HFF-Myc (cell line): Measurements from ENCODE around the gene EXTL1.
A peak's percentile ranks its signal among the peaks of the same experiment; 100 is the strongest.

ENCODE experiments used
- DNase-seq: peaks from one replicate; pipeline ENCODE4 v3.0.0-alpha.2; 2011; ENCODE audit warnings: low read depth; ENCODE audit errors: extremely low read depth
- H3K4me3 ChIP-seq: replicated peaks from 2 replicates; pipeline ENCODE4 v1.5.1; 2011; ENCODE audit warnings: low read depth, mild to moderate bottlenecking, control low read depth, low read length
- TF ChIP-seq, protein P1 (sequence below): IDR thresholded peaks from 2 replicates; pipeline ENCODE4 v1.5.1; 2012; ENCODE audit warnings: mild to moderate bottlenecking, low read depth, low read length, control low read depth; ENCODE audit errors: missing control alignments

The EXTL1 gene

DNA sequence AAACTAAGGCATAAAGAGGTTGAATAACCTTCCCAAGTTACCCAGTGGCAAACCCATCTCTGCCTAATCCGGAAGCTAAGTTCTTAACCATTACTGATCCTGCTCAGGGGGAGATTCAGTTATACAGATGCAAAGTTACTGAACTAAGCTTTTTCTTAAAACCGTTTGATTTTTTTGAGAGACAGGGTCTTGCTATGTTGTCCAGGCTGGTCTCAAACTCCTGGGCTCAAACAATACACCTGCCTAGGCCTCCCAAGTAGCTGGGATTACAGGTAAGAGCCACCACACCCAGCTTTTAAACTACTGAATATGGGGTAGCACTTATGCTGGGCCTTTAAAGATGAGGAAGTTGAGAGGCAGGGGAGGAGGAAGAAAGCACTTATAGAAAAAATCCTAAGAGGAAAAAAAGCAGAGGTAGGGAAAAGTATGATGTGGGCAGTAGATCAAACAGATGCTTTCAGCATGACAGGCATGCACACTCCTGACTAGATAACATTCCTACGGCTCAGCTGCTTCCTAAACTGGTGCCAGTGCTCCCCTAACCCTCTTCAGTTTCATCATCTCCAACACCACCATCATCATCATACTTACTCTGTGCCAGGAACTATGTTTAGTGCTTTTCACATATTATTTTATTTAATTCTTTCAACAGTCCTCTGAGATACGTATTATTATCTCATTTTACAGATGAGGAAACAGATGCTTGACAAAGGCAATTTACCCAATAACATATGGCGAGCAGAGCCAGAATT, 29.5 kb upstream of the EXTL1 start:
- TF ChIP-seq, protein P1, sequence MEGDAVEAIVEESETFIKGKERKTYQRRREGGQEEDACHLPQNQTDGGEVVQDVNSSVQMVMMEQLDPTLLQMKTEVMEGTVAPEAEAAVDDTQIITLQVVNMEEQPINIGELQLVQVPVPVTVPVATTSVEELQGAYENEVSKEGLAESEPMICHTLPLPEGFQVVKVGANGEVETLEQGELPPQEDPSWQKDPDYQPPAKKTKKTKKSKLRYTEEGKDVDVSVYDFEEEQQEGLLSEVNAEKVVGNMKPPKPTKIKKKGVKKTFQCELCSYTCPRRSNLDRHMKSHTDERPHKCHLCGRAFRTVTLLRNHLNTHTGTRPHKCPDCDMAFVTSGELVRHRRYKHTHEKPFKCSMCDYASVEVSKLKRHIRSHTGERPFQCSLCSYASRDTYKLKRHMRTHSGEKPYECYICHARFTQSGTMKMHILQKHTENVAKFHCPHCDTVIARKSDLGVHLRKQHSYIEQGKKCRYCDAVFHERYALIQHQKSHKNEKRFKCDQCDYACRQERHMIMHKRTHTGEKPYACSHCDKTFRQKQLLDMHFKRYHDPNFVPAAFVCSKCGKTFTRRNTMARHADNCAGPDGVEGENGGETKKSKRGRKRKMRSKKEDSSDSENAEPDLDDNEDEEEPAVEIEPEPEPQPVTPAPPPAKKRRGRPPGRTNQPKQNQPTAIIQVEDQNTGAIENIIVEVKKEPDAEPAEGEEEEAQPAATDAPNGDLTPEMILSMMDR: no peak
- no peak for DNase-seq
- H3K4me3 ChIP-seq: no peak overlapping the region

DNA sequence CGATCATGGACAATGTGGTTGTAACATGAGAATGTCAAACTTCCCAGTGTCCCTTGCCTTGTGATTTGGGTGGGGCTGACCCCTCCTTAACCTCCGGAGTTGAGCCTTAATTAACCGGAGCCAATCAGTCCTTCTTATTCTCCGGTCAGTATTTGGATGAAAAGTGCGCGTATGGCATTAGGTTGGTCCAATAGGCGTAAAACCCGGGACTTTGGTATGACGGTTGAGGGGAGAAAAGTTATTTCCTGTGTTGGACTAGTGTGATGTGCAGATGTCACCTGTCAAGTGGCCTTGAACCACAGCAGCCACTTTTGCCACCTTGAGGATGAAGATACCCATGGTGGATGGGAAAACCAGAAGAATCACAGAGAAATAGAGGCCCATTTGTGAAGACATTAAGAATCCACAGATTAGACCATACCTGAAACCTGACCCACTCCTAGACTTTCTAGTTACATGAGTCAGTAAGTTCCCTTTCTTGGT, 28.8 kb upstream of the EXTL1 start:
- DNase-seq: no peak
- TF ChIP-seq, protein P1: no peak
- no peak overlapping the region for H3K4me3 ChIP-seq

DNA sequence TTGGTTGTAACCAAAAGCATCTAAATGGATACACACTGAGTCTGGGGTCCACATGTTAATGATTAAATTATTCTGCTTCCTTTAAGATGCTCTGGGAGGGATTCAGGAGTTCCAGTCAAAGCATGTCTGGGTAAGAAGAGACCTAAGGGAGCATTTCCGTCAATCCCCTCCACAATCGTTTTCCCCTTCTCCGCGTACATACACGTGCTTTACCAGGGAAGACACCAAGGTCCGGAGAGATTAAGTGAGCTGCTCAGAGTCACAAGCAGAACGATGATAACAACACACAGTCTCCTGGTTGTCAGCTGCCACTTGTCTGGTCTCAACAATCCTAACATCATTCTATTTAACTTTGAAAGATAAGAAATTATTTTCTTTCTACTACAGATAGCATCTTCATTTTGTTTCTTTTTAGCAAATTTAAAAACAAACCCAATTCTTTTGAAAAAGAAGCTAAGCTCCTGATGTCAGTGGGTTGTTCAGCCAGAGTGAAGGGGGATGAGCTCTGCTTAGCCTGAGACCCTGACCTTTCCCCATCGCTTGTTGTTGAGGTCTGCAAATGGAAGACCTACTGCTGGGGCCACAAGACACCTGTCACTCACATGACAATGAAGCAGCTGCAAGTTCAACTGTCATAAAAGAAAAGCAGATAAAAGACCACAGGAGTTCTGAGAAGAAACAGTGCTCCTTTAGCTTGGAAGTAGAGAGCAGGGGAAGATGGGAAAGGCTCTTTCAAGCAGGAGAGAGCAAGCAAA, 28.2 kb upstream of the EXTL1 start:
- DNase-seq: no peak
- TF ChIP-seq, protein P1: no peak
- no peak overlapping the region for H3K4me3 ChIP-seq

DNA sequence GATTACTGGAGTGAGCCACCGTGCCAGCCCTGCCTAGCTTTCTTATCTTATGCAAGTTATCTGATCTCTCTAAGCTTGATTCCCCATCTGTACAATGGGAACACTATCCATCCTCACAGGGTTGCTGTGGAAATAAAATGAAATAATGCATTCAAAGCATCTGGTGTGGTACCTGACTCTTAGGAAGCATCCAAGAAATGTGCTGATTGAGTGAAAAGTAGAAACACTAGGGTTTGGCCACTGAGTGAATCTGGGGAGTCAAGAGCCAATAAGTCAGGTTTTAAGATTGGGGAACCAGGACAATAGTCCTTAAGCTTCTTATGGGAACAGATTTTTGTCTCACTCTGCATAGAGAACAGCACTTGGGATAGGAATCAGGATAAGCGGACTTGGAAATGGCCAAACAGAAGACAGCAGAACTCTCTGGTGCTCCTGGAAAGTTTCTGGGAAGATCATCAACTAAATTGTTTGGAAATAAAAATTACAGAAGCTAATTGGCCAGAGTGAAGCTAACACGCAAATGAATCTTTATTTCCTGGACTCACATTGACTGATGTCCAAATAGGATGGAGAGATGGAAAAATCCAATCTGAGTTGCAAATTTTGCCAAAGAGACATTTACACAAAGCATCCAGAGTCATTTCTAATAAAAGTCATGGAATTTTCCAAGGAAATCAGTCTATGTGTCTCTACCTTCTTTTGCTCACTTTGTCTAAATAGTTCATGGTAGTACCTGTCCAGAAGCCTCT, 27.0 kb upstream of the EXTL1 start:
- TF ChIP-seq, protein P1: no peak
- H3K4me3 ChIP-seq: no peak overlapping the region
- DNase-seq: no peak

DNA sequence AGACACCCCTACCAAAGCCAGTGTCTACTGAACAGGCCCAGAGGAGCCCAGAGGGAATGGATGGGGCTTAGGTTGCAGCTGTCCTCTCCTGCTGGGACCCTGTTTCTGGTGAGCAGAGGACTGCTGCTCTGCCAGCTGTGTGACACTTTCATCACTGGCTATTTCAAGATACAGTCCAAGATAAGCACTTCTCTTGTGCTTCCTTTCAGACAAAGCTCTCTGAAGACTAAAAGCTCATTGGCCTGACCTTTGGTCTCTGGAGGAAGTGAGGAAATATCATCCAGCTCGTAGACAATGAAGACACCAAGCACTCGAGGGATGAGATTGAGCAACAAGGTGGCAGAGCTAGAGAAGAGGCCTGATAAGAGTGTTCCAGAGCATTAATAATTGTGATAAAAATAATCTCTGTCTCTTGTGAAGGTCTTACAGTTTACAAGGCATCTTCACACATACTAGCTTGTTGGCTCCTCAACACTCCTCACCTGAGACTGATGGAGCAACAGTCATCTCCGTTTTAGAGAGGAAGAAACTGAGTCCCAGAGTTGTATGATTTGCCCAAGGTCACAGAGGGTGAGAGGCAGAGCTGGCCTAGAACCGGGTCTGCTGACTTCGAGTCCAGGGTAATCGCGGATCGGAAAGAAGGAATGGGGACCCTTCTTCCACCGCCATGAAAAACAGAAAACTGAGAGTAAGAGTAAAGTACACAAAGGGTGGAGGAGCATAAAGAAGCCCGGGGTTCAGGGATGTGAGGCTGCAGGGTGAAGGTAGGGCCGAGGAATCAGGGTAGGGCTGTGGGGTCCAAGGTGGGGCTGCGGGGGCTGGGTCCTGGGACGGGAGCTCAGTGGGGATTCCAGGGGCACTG, 24.4 kb upstream of the EXTL1 start:
- no peak for DNase-seq
- H3K4me3 ChIP-seq: peak overlapping the region; percentile 53
- TF ChIP-seq, protein P1: no peak
